HepG2 (cell line): ENCODE measurements around the gene GALNT15. TPM values are rescaled to one million over a fixed set of nuclear protein-coding genes. Genes with fewer than 3 reads are reported as not detected.

ENCODE experiments used
- HNF1A ChIP-seq, 2 experiments: sonication (generic) in 1 of 2; formaldehyde crosslinking in 1 of 2; IDR thresholded peaks; 2 replicates each; pipeline versions ENCODE4 v1.4.0 to v1.6.1; 2016 to 2020; ENCODE audit warnings: borderline replicate concordance in 1 of 2, low read depth in 1 of 2, mild to moderate bottlenecking in 1 of 2, missing genetic modification reagents in 1 of 2
- ISX ChIP-seq: sonication (generic); formaldehyde crosslinking; conservative IDR thresholded peaks from 2 replicates; pipeline ENCODE4 v1.5.0; 2020; ENCODE audit warnings: missing genetic modification reagents
- NFYC ChIP-seq: IDR thresholded peaks from 2 replicates; pipeline ENCODE4 v1.6.1; 2016; ENCODE audit warnings: missing genetic modification reagents, missing compliant biosample characterization
- PTBP1 ChIP-seq: fragments of 200-400 bp; formaldehyde crosslinking; IDR thresholded peaks from 2 replicates; pipeline ENCODE4 v1.6.1; 2018; ENCODE audit warnings: low read length, low read depth; ENCODE audit not compliant: poor library complexity, severe bottlenecking
- RBAK ChIP-seq: sonication (generic); formaldehyde crosslinking; IDR thresholded peaks from 2 replicates; pipeline ENCODE4 v1.5.1; 2020; ENCODE audit warnings: mild to moderate bottlenecking, missing genetic modification reagents
- RBFOX2 ChIP-seq: fragments of 200-400 bp; formaldehyde crosslinking; IDR thresholded peaks from 2 replicates; pipeline ENCODE4 v1.6.1; 2017; ENCODE audit warnings: low read depth, mild to moderate bottlenecking, low read length
- TBL1XR1 ChIP-seq: fragments of 150-350 bp; IDR thresholded peaks from 2 replicates; pipeline ENCODE4 v1.6.1; 2014; ENCODE audit warnings: borderline replicate concordance, low read length; ENCODE audit not compliant: partially characterized antibody
- ZNF276 ChIP-seq: sonication (generic); formaldehyde crosslinking; IDR thresholded peaks from 2 replicates; pipeline ENCODE4 v1.4.0; 2020; ENCODE audit warnings: mild to moderate bottlenecking, low read depth, missing genetic modification reagents
- ZNF333 ChIP-seq: sonication (generic); formaldehyde crosslinking; IDR thresholded peaks from 2 replicates; pipeline ENCODE4 v1.4.0; 2020; ENCODE audit warnings: mild to moderate bottlenecking, missing genetic modification reagents, borderline replicate concordance
- polyA plus RNA-seq, 8 experiments: library from polyadenylated mRNA; depleted of rRNA in 3 of 8; stranded (reverse) in 7 of 8; unstranded in 1 of 8; fragments of >200 nt; fragmentation: Illumina TruSeq in 4 of 8; extraction: Trizol in 4 of 8; gene quantifications; 2 replicates each; pipeline versions ENCODE4 v1.2.1 to v1.2.3, GENCODE V29; 2011 to 2016; ENCODE audit warnings: low read depth in 4 of 8, missing spikeins in 1 of 8, mixed read lengths in 1 of 8; ENCODE audit not compliant: insufficient read depth in 1 of 8
- total RNA-seq, 5 experiments: library from RNA; depleted of rRNA; stranded (reverse); fragments of >200 nt; fragmentation: Illumina TruSeq; extraction: Trizol; gene quantifications; 2 replicates each; pipeline ENCODE4 v1.2.3, GENCODE V29; 2016; ENCODE audit warnings: low read depth in 1 of 5
- TF ChIP-seq, protein P1 (sequence below): sonication (generic); formaldehyde crosslinking; conservative IDR thresholded peaks from 2 replicates; pipeline ENCODE4 v1.4.0; 2020; ENCODE audit warnings: mild to moderate bottlenecking, missing genetic modification reagents, moderate library complexity

GALNT15 gene
- total and polyA plus RNA-seq, 2 of the 13 experiments (the other 11 are each of a cell fraction or from before 2014, with no cell fraction given): 0.02 to 0.04 TPM

- TF ChIP-seq HNF1A (IDR thresholded peaks at IDR 0.05; ENCODE audit: low read depth) (no peak), HNF1A (CRISPR knock-in tag; IDR thresholded peaks at IDR 0.05; ENCODE audit: borderline replicate concordance) (no peak), ZNF276 (CRISPR knock-in tag) (no peak), ISX (no peak), TBL1XR1 (no peak), PTBP1 (no peak), ZNF333 (CRISPR knock-in tag) (no peak), RBAK (CRISPR knock-in tag) (no peak), NFYC (CRISPR knock-in tag) (no peak), RBFOX2 (no peak)
- TF ChIP-seq, protein P1, sequence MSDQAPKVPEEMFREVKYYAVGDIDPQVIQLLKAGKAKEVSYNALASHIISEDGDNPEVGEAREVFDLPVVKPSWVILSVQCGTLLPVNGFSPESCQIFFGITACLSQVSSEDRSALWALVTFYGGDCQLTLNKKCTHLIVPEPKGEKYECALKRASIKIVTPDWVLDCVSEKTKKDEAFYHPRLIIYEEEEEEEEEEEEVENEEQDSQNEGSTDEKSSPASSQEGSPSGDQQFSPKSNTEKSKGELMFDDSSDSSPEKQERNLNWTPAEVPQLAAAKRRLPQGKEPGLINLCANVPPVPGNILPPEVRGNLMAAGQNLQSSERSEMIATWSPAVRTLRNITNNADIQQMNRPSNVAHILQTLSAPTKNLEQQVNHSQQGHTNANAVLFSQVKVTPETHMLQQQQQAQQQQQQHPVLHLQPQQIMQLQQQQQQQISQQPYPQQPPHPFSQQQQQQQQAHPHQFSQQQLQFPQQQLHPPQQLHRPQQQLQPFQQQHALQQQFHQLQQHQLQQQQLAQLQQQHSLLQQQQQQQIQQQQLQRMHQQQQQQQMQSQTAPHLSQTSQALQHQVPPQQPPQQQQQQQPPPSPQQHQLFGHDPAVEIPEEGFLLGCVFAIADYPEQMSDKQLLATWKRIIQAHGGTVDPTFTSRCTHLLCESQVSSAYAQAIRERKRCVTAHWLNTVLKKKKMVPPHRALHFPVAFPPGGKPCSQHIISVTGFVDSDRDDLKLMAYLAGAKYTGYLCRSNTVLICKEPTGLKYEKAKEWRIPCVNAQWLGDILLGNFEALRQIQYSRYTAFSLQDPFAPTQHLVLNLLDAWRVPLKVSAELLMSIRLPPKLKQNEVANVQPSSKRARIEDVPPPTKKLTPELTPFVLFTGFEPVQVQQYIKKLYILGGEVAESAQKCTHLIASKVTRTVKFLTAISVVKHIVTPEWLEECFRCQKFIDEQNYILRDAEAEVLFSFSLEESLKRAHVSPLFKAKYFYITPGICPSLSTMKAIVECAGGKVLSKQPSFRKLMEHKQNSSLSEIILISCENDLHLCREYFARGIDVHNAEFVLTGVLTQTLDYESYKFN (CRISPR knock-in tag): no peak
These were observed 81.2 kb downstream of the GALNT15 start (continued) for GRCh38 chr3:16255726-16256125.
